ENCODE measurements around the gene MKKS. TPM values are rescaled to one million over a fixed set of nuclear protein-coding genes. Genes with fewer than 3 reads are reported as not detected.

Gene MKKS
- total and polyA plus RNA-seq, 2 experiments from 2014 or later: 9.1 to 45.9 TPM

DNA sequence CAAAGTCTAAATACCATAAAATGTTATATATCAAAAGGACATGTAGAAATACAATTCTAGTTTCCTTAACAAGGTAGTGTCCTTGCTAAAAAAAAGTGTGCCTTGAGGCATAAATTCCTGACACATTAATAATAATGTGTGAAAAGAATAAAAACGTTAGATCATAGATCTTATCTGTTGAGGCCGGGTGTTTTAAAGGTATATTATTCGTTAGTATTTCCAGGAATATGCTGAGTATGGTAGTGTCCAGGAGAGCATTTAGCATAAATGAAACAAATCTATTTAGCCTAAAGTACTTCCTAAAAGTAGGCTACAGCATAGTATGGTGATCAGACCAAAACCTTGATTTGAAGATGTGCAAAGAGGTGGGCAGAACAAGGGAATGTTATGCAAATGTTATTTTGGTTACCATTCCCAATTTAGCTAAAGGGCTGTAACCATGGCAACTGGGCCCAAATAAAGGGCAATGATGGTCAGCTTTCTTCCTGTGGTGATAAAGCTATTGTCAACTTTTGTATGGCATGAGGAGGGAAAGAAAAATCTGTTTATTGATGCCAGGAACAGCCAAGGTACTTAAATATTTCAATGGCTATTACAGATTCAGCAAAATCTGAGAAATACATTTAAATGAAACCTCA lies 18.9 kb downstream of the MKKS start:
- H3K4me3 ChIP-seq: no peak overlapping the region
- no peaks in the 10 kb centered on the region for H3K4me1 ChIP-seq (ENCODE audit: low read depth)
- H3K27me3 ChIP-seq: no peaks in the 10 kb centered on the region
- peak in 1 of 2 donors; percentile 41 for DNase-seq (ENCODE audit: low read depth in 1 of 2, low spot score in 1 of 2)
- H3K27ac ChIP-seq: no peak overlapping the region
- no peaks in the 10 kb centered on the region for H3K9me3 ChIP-seq (ENCODE audit: low read depth)
- no peak for TF ChIP-seq CTCF (IDR thresholded peaks at IDR 0.05; ENCODE audit: low read depth, low read length)
- peaks cover 15% of the 10 kb centered on the region for H3K36me3 ChIP-seq

DNA sequence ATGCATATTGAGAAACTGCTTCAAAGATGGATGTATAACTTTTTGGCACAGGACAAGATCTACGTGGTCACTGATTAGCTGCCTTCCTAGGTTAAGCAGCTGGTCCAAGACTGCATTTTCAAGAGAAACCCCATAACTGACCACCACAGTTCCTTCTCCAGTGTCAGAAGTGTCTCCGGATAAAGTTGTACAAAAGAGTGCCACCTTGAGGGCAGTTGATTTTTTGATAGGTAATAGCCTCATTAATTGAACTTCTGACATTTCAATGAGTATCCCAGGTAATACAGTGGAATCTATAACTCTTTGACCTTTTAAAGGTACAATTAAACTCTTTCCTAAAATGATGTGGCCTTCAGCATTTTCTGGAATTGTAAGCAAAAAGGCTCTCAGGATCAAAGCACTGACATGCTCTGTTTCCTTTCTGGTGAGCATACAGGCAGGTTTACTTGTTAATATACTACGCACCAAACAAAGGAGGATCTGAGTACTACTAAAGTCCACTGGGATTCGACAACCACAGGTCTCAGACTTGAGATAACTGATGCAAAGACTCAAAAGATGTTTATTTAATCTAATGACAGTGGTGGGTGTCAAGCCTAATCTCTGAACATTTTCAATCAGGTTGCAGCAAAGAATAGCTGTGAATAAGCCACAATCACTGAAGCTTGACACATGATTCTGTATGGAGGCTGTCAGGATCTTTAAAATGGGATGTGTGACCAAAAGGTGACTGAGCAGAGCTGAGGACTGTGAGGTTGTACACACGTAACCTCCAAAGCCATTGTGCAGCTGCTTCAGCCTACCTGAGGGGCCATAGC lies 21.2 kb downstream of the MKKS start:
- H3K4me3 ChIP-seq: no peak overlapping the region
- H3K9me3 ChIP-seq (ENCODE audit: low read depth): no peaks in the 10 kb centered on the region
- H3K4me1 ChIP-seq (ENCODE audit: low read depth): no peaks in the 10 kb centered on the region
- peaks cover 13% of the 10 kb centered on the region for H3K36me3 ChIP-seq
- peak in 1 of 2 donors; percentile 44 for DNase-seq (ENCODE audit: low read depth in 1 of 2, low spot score in 1 of 2)
- no peak overlapping the region for H3K27ac ChIP-seq
- peak; percentile 22 for TF ChIP-seq CTCF (IDR thresholded peaks at IDR 0.05; ENCODE audit: low read depth, low read length)
- no peaks in the 10 kb centered on the region for H3K27me3 ChIP-seq

DNA sequence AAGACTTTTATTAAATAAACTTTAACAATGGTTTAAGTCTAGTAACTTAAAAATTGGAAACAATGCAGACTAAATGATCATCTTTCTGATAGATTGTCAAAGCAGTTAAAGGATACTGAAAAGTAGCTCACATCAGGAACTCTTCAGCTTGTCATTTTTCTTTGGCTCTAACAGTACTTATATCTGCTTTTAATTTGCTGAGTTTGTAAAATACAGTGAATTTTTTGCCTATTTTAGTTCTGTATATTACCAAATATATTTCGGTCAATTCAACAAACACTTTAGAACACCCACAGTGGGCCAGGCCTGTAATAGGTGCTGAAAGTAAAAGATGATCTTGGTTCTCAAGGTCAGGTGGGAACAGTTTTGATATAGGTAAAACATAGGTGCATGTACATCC lies 22.3 kb downstream of the MKKS start:
- Histone ChIP-seq H3K9me3 (ENCODE audit: low read depth) (no peaks in the 10 kb centered on the region), H3K4me1 (ENCODE audit: low read depth) (no peaks in the 10 kb centered on the region), H3K27ac (no peak overlapping the region), H3K27me3 (no peaks in the 10 kb centered on the region), H3K4me3 (no peak overlapping the region), H3K36me3 (peaks cover 14% of the 10 kb centered on the region)
- TF ChIP-seq CTCF (IDR thresholded peaks at IDR 0.05; ENCODE audit: low read depth, low read length): no peak
- DNase-seq (ENCODE audit: low read depth in 1 of 2, low spot score in 1 of 2): no peak

- peaks cover 18% of the 10 kb centered on the region for H3K36me3 ChIP-seq
- H3K4me3 ChIP-seq: no peak overlapping the region
- no peak for TF ChIP-seq CTCF (IDR thresholded peaks at IDR 0.05; ENCODE audit: low read depth, low read length)
- no peaks in the 10 kb centered on the region for H3K4me1 ChIP-seq (ENCODE audit: low read depth)
- H3K27ac ChIP-seq: no peak overlapping the region
- H3K9me3 ChIP-seq (ENCODE audit: low read depth): no peaks in the 10 kb centered on the region
- no peak for DNase-seq (ENCODE audit: low read depth in 1 of 2, low spot score in 1 of 2)
- no peaks in the 10 kb centered on the region for H3K27me3 ChIP-seq
These were observed 25.8 kb downstream of the MKKS start for GRCh38 chr20:10408108-10408813.

DNA sequence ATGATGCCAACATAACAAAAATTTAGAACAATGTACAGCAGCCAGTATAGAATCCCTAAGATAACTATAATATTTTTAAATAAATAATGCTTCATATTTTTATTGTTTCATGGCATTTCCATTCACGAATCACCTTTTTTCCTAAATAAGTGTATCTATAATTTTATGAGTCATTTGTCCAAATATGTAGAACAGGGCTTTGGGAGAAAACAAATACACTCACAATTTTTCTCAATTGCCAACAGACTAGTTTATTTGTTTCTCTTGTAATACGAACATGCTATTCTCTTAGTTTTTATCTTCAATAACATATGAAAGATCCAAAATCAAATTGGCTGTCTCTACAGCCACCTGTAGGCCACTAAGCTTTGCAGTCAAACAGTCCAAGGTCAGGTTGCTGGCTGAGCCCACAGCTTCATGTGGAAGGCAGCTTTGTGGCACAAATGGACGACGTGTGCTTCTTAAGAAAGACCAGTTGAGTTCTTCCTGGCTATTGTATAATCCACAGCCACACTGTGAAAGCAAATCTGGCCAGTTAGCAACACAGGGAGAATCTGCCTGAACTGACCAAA lies 29.0 kb downstream of the MKKS start:
- Histone ChIP-seq H3K4me1 (ENCODE audit: low read depth) (no peaks in the 10 kb centered on the region), H3K36me3 (peaks cover 8% of the 10 kb centered on the region), H3K9me3 (ENCODE audit: low read depth) (no peaks in the 10 kb centered on the region), H3K4me3 (no peak overlapping the region), H3K27me3 (no peaks in the 10 kb centered on the region), H3K27ac (no peak overlapping the region)
- no peak for TF ChIP-seq CTCF (IDR thresholded peaks at IDR 0.05; ENCODE audit: low read depth, low read length)
- DNase-seq (ENCODE audit: low read depth in 1 of 2, low spot score in 1 of 2): no peak

Measured in cardiac muscle cell (in vitro differentiated cells and primary cell).